ENCODE data around the gene E2F4. TPM values are rescaled to one million over a fixed set of nuclear protein-coding genes. Genes with fewer than 3 reads are reported as not detected.

The E2F4 gene
- total RNA-seq, 1 donor from 2014 or later, result 36.9 TPM

- DNase-seq (ENCODE audit: missing footprints) (peak; percentile 17), ATAC-seq (no peak)
- intact Hi-C loops (cut with DNase I), result no loop called here
Observed at GRCh38 chr16:67238806-67239470, 47.0 kb downstream of the E2F4 start.

GRCh38 chr16:67240506-67240905, 48.6 kb downstream of the E2F4 start:
- no peak for ATAC-seq
- DNase-seq (ENCODE audit: missing footprints), result peak; percentile 13
- intact Hi-C loops (cut with DNase I), result no loop called here

GRCh38 chr16:67241008-67241900, 49.3 kb downstream of the E2F4 start:
- peak; percentile 80 for DNase-seq (ENCODE audit: missing footprints)
- intact Hi-C loops (cut with DNase I), result no loop called here
- peak; percentile 39 for ATAC-seq

GRCh38 chr16:67242138-67242730, 50.3 kb downstream of the E2F4 start:
- ATAC-seq (no peak), DNase-seq (ENCODE audit: missing footprints) (peak; percentile 65)
- intact Hi-C loops (cut with DNase I), result no loop called here

- ATAC-seq (no peak), DNase-seq (ENCODE audit: missing footprints) (peak; percentile 37)
- intact Hi-C loops (cut with DNase I), result no loop called here
Observed at GRCh38 chr16:67243481-67243880, 51.5 kb downstream of the E2F4 start.

GRCh38 chr16:67244387-67245185, 52.6 kb downstream of the E2F4 start:
- ATAC-seq (peak; percentile 32), DNase-seq (ENCODE audit: missing footprints) (peak; percentile 85)
- intact Hi-C loops (cut with DNase I), result loop anchor here (1.0 kb wide), 1 partner anchor 17 kb away; the partner anchor contains the start of gene TMEM208

- DNase-seq (ENCODE audit: missing footprints) (peak; percentile 28), ATAC-seq (no peak)
- intact Hi-C loops (cut with DNase I), result no loop called here
Observed at GRCh38 chr16:67245186-67245585, 53.2 kb downstream of the E2F4 start.

- ATAC-seq (no peak), DNase-seq (ENCODE audit: missing footprints) (no peak)
- intact Hi-C loops (cut with DNase I), result no loop called here
Observed at GRCh38 chr16:67245674-67246080, 53.7 kb downstream of the E2F4 start.

GRCh38 chr16:67246081-67246755, 54.3 kb downstream of the E2F4 start:
- DNase-seq (ENCODE audit: missing footprints), result peak; percentile 90
- peak; percentile 48 for ATAC-seq
- intact Hi-C loops (cut with DNase I), result no loop called here

GRCh38 chr16:67246756-67247191, 54.8 kb downstream of the E2F4 start:
- intact Hi-C loops (cut with DNase I), result no loop called here
- ATAC-seq, result peak; percentile 1
- DNase-seq (ENCODE audit: missing footprints), result peak; percentile 70

- DNase-seq (ENCODE audit: missing footprints) (peak; percentile 99), ATAC-seq (peak; percentile 89)
- intact Hi-C loops (cut with DNase I), result no loop called here
Observed at GRCh38 chr16:67247192-67248072, 55.5 kb downstream of the E2F4 start, which contains the start of gene FHOD1. Gene FHOD1 (minus strand): TSS chr16:67247481. CDS start chr16:67247410, 71 bp downstream.

- ATAC-seq (no peak), DNase-seq (ENCODE audit: missing footprints) (no peak)
- intact Hi-C loops (cut with DNase I), result no loop called here
Observed at GRCh38 chr16:67248073-67248400, 56.1 kb downstream of the E2F4 start.

Small RNA genes lying within 50 kb of the gene (microRNA-seq; reads per million reads assigned to microRNA genes)
- 117 reads per million, percentile 54 among the genes with 10 or more reads in this experiment for gene MIR328

Other genes starting within 250 kb of the E2F4 start
- 0.78 TPM for gene CES3, start 230.9 kb upstream of the E2F4 start, total RNA-seq
- 4.6 TPM for gene CES4A, start 203.6 kb upstream of the E2F4 start, total RNA-seq
- 22.0 TPM for gene CBFB, start 163.0 kb upstream of the E2F4 start, total RNA-seq
- 10.8 TPM for gene PHAF1, start 82.2 kb upstream of the E2F4 start, total RNA-seq
- gene B3GNT9, start 41.2 kb upstream of the E2F4 start, total RNA-seq, result 9.3 TPM
- gene TRADD, start 32.2 kb upstream of the E2F4 start, total RNA-seq, result 8.2 TPM
- 10.8 TPM for gene FBXL8, start 32.2 kb upstream of the E2F4 start, total RNA-seq
- gene HSF4, start 27.4 kb upstream of the E2F4 start, total RNA-seq, result 49.9 TPM
- 109 TPM for gene NOL3, start 21.6 kb upstream of the E2F4 start, total RNA-seq
- gene MATCAP1, start 8.2 kb upstream of the E2F4 start, total RNA-seq, result 9.8 TPM
- gene EXOC3L1, start 2.0 kb upstream of the E2F4 start, total RNA-seq, result 4.1 TPM
- gene ELMO3, start 7.0 kb downstream of the E2F4 start, total RNA-seq, result 0.89 TPM
- 12.5 TPM for gene TMEM208, start 35.0 kb downstream of the E2F4 start, total RNA-seq
- 15.3 TPM for gene FHOD1, start 55.3 kb downstream of the E2F4 start, total RNA-seq
- 0.84 TPM for gene SLC9A5, start 56.8 kb downstream of the E2F4 start, total RNA-seq
- 1.1 TPM for gene PLEKHG4, start 87.4 kb downstream of the E2F4 start, total RNA-seq
- gene KCTD19, start 134.6 kb downstream of the E2F4 start, total RNA-seq, result not detected
- gene LRRC36, start 134.7 kb downstream of the E2F4 start, total RNA-seq, result not detected
- gene TPPP3, start 201.3 kb downstream of the E2F4 start, total RNA-seq, result 9.5 TPM
- gene ZDHHC1, start 224.3 kb downstream of the E2F4 start, total RNA-seq, result 2.9 TPM
- gene HSD11B2, start 239.0 kb downstream of the E2F4 start, total RNA-seq, result 0.81 TPM